Measurements from ENCODE around the gene PIGQ.

PIGQ gene

DNA sequence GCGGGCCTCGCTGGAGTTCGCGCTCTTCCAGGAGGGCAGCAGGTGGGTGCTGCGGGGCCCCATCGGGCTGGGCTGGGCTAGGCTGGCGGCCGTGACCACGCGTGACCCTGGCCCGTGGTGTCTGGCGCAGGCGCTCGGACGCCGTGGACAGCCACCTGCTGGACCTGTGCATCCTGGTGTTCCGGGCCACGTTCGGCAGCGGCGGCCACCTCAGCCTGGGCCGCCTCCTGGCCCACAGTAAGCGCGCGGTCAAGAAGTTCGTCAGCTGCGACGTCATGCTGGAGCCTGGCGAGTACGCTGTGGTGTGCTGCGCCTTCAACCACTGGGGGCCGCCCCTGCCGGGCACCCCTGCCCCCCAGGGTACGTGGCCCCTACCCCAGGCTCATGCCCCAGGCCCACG, 17.6 kb upstream of the PIGQ start:
- no peak for DNase-seq (ENCODE audit: low read depth)
- TF ChIP-seq, protein P1, sequence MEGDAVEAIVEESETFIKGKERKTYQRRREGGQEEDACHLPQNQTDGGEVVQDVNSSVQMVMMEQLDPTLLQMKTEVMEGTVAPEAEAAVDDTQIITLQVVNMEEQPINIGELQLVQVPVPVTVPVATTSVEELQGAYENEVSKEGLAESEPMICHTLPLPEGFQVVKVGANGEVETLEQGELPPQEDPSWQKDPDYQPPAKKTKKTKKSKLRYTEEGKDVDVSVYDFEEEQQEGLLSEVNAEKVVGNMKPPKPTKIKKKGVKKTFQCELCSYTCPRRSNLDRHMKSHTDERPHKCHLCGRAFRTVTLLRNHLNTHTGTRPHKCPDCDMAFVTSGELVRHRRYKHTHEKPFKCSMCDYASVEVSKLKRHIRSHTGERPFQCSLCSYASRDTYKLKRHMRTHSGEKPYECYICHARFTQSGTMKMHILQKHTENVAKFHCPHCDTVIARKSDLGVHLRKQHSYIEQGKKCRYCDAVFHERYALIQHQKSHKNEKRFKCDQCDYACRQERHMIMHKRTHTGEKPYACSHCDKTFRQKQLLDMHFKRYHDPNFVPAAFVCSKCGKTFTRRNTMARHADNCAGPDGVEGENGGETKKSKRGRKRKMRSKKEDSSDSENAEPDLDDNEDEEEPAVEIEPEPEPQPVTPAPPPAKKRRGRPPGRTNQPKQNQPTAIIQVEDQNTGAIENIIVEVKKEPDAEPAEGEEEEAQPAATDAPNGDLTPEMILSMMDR (IDR thresholded peaks at IDR 0.05; ENCODE audit: control insufficient read depth, extremely low read depth, insufficient read depth), result no peak
- no peak overlapping the region for H3K4me3 ChIP-seq (ENCODE audit: low read depth, low read length)

DNA sequence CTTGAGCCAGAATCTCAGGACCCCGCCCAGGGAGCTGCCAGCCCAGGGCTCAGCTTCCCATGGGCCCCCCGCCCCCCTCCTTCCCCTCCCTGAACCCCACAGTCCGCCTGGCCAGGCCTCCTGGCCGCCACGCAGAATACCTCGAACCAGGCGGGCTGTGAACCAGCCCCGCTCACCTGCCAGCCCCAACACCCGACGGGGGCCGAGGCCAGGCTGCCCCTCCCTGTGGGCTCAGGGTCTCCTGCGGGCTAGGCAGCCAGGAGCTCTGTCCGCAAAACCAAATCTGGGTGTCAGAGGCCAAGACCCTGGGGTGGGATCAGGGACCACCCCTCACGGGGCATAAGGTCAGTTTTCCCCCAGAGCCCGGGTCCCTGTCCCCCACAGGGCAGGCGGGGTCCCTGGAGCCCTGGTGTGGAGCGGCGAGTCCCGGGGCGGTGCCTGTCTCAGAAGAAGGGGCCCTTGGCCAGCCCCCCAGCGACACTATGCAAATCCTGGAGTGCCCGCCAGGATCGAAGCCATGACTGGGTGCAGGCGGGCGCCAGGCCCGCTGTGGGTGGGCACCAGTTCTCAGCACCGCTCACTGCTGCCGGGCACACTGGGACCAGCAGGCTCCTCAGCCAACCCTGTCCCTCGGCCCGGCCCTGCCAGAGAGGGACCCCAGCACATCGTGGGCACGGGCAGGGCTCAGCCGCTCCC, 16.0 kb upstream of the PIGQ start:
- TF ChIP-seq, protein P1 (IDR thresholded peaks at IDR 0.05; ENCODE audit: control insufficient read depth, extremely low read depth, insufficient read depth), result no peak
- no peak overlapping the region for H3K4me3 ChIP-seq (ENCODE audit: low read depth, low read length)
- DNase-seq (ENCODE audit: low read depth), result no peak

DNA sequence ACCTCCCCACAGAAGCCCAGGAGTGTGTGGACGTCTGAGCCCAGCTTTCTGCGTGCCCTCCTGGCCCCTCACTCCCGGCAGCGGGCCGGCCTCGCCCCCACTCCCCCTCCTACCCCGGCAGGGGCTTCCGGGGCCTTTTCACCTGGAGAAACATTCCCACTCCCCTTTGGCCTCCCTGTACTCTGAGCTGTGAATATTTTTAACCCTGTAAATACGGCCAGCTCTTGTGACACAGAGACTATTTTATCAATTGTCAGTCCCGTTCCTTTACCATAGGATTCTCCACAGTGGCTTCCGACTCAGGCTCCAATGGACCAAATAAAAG, 15.5 kb upstream of the PIGQ start:
- TF ChIP-seq, protein P1 (IDR thresholded peaks at IDR 0.05; ENCODE audit: control insufficient read depth, extremely low read depth, insufficient read depth), result no peak
- DNase-seq (ENCODE audit: low read depth), result no peak
- no peak overlapping the region for H3K4me3 ChIP-seq (ENCODE audit: low read depth, low read length)

DNA sequence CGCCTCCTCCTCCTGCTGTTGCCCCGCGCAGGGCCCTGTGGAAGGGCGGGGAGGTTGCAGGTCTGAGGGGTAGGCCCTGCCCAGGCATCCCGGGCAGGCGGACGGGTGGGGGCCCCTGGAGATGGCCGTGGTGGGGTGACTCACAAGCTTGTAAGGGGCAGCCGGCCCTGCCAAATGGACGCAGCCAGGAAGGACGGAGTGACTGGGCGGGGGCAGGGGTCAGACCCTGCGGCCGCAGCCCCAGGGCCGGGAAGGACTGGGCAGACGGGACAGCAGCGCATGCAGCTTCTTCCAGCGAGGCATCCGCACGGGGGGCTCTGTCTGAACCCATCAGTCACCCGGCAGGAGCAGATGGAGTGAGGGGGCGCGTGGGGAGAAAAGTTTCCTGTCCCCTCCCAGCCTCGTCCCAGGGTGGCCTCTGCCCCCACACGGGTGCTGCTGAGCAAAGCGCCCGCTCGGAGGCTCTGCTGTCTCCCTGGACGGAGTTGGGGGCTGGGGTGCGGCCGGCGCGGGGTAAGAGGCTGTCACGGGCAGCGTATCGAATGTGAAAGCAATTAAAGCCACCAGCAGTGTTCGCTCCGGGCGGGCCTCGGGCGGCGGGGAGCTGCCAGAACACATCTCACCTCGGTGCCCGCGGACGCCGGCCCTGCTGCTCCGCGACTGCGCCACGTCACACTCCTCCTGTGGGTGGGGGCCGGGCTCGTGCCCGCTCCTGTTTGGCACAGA, 15.0 kb upstream of the PIGQ start:
- TF ChIP-seq, protein P1 (IDR thresholded peaks at IDR 0.05; ENCODE audit: control insufficient read depth, extremely low read depth, insufficient read depth), result no peak
- DNase-seq (ENCODE audit: low read depth), result no peak
- no peak overlapping the region for H3K4me3 ChIP-seq (ENCODE audit: low read depth, low read length)

DNA sequence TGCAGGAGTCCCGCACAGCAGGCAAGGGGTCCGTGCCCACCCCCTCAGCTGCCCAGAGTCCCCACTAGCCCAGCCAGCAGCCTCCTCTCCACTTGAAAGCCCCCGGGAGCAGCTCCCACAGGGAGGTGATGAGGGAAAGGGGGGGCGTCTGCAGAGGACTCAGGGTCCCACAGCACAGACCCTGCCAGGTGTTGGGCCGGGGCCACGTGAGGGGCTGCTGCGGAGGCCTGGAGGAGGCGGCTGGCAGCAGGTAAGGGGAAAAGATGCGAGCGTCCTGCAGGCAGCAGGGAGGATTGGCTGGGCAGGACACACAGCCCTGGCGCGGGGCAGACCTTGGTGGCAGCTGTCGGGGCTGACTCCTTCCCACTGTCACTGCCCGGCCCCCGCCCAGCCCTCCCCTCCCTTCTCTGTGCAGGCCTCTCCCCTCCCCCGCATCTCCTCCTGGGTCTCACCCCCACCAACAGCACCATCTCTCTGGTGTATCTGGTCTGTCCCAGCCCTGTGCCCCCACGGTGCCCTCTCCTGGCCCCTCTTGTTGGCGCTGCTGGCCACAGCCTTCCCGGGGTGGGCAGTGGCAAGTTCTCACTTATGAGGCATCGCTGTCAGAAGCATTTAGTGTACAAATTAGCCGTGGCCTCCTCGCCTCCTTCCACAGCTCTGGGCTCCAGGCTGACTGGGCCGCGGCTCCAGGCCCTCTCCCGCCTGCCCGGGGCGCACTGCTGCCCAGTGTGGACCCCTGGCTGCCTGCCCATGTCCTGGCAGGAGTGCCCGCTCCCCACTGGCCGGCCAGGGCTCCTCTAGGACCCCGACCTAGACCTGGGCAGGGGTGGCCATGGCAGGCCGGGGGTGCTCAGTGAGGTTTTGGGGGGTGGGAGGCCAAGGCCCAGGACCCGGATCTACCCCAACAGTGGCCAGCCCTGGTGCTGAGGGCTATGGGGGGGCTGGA, 14.0 kb upstream of the PIGQ start:
- H3K4me3 ChIP-seq (ENCODE audit: low read depth, low read length), result no peak overlapping the region
- TF ChIP-seq, protein P1 (IDR thresholded peaks at IDR 0.05; ENCODE audit: control insufficient read depth, extremely low read depth, insufficient read depth), result no peak
- DNase-seq (ENCODE audit: low read depth), result no peak

DNA sequence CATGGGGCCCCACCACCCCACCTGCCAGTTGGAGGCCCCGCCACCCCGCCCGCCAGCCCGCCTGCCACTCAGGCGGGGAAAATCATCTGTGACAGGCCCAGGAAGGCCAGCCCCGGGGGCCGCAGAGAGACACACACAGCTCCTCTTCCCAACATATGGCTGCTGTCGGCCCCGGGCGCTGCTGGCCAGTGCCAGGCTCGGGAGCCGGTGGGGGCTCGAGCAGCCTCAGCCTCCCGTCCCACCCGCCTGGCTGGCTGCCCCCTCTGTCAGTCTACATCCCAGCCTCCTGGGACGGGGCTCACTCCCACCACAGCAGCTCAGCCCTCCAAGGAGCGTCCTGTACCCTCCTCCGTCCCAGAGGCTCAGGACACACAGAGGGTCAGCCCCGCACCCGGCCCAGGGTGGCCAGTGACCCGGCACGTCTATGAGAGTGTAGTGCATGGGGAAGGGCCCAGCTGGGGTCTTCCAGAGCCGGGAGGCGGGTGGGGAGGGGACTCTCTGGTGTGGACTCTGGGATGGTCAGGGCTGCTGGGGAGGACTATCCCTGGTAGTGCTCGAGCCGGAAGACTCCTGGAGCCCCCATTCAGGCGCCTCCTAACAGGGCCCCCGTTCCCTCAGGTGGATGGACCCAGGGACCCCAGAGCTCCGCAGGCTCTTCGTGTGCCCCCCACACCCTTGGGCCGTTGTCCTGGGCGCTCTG, 13.1 kb upstream of the PIGQ start:
- no peak overlapping the region for H3K4me3 ChIP-seq (ENCODE audit: low read depth, low read length)
- no peak for DNase-seq (ENCODE audit: low read depth)
- TF ChIP-seq, protein P1 (IDR thresholded peaks at IDR 0.05; ENCODE audit: control insufficient read depth, extremely low read depth, insufficient read depth), result no peak

All from LNCaP clone FGC (cell line).